GM23338 (cell line): ENCODE measurements around the gene HAPLN3. TPM values are rescaled to one million over a fixed set of nuclear protein-coding genes. Genes with fewer than 3 reads are reported as not detected.
"Not testable (repeated sequence)": the region's sequence is repeated elsewhere in the genome, so short reads cannot be mapped to it uniquely, and the experiment has no call there.

Experiments used
- ATAC-seq: fragments of 200-7000 bp; cut with Tn5 transposase; 3 replicates; pipeline ENCODE4 v1.9.1; 2020
- DNase-seq: peaks from one replicate; pipeline ENCODE4 v3.0.0-alpha.2; 2015; ENCODE audit warnings: low spot score
- H2AFZ ChIP-seq: fragments of 200-600 bp; sonication (generic); 2 replicates; pipeline ENCODE4 v1.8.0; 2016; ENCODE audit warnings: antibody characterized with exemption, mild to moderate bottlenecking, moderate library complexity
- H3F3A ChIP-seq: fragments of 200-600 bp; sonication (generic); replicated peaks from 2 replicates; pipeline ENCODE4 v1.8.0; 2017; ENCODE audit warnings: antibody characterized with exemption, mixed run types, low read depth
- H3K27ac ChIP-seq: fragments of 200-600 bp; sonication (generic); 2 replicates; pipeline ENCODE4 v1.6.1; 2016; ENCODE audit warnings: low read depth
- H3K27me3 ChIP-seq: fragments of 200-600 bp; sonication (generic); 2 replicates; pipeline ENCODE4 v1.8.0; 2016; ENCODE audit warnings: mild to moderate bottlenecking, mixed run types, moderate library complexity; ENCODE audit not compliant: insufficient read depth
- H3K36me3 ChIP-seq: fragments of 200-600 bp; sonication (generic); 2 replicates; pipeline ENCODE4 v1.8.0; 2016; ENCODE audit warnings: mild to moderate bottlenecking; ENCODE audit not compliant: insufficient read depth
- H3K4me1 ChIP-seq: fragments of 200-600 bp; sonication (generic); 2 replicates; pipeline ENCODE4 v1.8.0; 2016; ENCODE audit warnings: mild to moderate bottlenecking, moderate library complexity; ENCODE audit not compliant: insufficient read depth
- H3K4me2 ChIP-seq: fragments of 200-600 bp; sonication (generic); 2 replicates; pipeline ENCODE4 v1.7.1; 2017; ENCODE audit warnings: mixed run types
- H3K4me3 ChIP-seq: fragments of 200-600 bp; sonication (generic); 2 replicates; pipeline ENCODE4 v1.6.1; 2016; ENCODE audit warnings: mixed run types
- H3K79me2 ChIP-seq: fragments of 200-600 bp; sonication (generic); replicated peaks from 2 replicates; pipeline ENCODE4 v1.8.0; 2017; ENCODE audit warnings: mild to moderate bottlenecking; ENCODE audit not compliant: insufficient read depth
- H3K9me2 ChIP-seq: fragments of 200-600 bp; sonication (generic); 2 replicates; pipeline ENCODE4 v1.8.0; 2017; ENCODE audit not compliant: insufficient read depth
- H4K20me1 ChIP-seq: fragments of 200-600 bp; sonication (generic); replicated peaks from 2 replicates; pipeline ENCODE4 v1.8.0; 2017; ENCODE audit warnings: mild to moderate bottlenecking; ENCODE audit not compliant: insufficient read depth
- H3K27ac Mint-ChIP-seq: 2 replicates; pipeline ENCODE4 v1.8.0; 2020; ENCODE audit warnings: inconsistent platforms, mild to moderate bottlenecking, moderate library complexity, mixed read lengths
- H3K27me3 Mint-ChIP-seq: 3 replicates; pipeline ENCODE4 v1.8.0; 2022; ENCODE audit warnings: low read depth, mild to moderate bottlenecking, moderate library complexity, mixed read lengths, inconsistent platforms; ENCODE audit not compliant: insufficient read depth, poor library complexity
- H3K36me3 Mint-ChIP-seq: 3 replicates; pipeline ENCODE4 v1.8.0; 2021; ENCODE audit warnings: low read depth, mild to moderate bottlenecking, inconsistent platforms, moderate library complexity, mixed read lengths
- H3K4me1 Mint-ChIP-seq: 3 replicates; pipeline ENCODE4 v1.8.0; 2020; ENCODE audit warnings: mild to moderate bottlenecking, inconsistent platforms, mixed read lengths
- H3K4me3 Mint-ChIP-seq: 3 replicates; pipeline ENCODE4 v1.8.0; 2021; ENCODE audit warnings: moderate library complexity, mild to moderate bottlenecking, inconsistent platforms, mixed read lengths
- H3K9me3 Mint-ChIP-seq: 3 replicates; pipeline ENCODE4 v1.8.0; 2020; ENCODE audit warnings: moderate library complexity, mild to moderate bottlenecking, inconsistent platforms, mixed read lengths
- CREB1 ChIP-seq: fragments of 250-450 bp; sonication (Bioruptor Pico); IDR thresholded peaks from 2 replicates; pipeline ENCODE4 v1.5.0; 2020; ENCODE audit warnings: low read depth, mild to moderate bottlenecking, moderate library complexity
- CTCF ChIP-seq, 2 experiments: fragments of 200-600 bp in 1 of 2; sonication (generic) in 1 of 2; conservative IDR thresholded peaks; 2 replicates each; pipeline versions ENCODE4 v1.5.1 to v1.6.1; 2016 to 2017; ENCODE audit warnings: antibody characterized with exemption in 2 of 2, low read depth in 2 of 2, mild to moderate bottlenecking in 2 of 2, moderate library complexity in 1 of 2
- ETS1 ChIP-seq: IDR thresholded peaks from 2 replicates; pipeline ENCODE4 v1.6.1; 2016; ENCODE audit warnings: antibody characterized with exemption
- EZH2phosphoT487 ChIP-seq: fragments of 200-600 bp; sonication (generic); IDR thresholded peaks from one replicate; pipeline ENCODE4 v1.8.1; 2018; ENCODE audit warnings: antibody characterized with exemption; ENCODE audit not compliant: unreplicated experiment
- JUNB ChIP-seq: IDR thresholded peaks from one replicate; pipeline ENCODE4 v1.6.1; 2016; ENCODE audit warnings: antibody characterized with exemption; ENCODE audit not compliant: unreplicated experiment
- NANOG ChIP-seq: IDR thresholded peaks from 2 replicates; pipeline ENCODE4 v1.6.1; 2016; ENCODE audit warnings: antibody characterized with exemption, borderline replicate concordance
- STAT1 ChIP-seq: IDR thresholded peaks from one replicate; pipeline ENCODE4 v1.6.1; 2016; ENCODE audit warnings: antibody characterized with exemption; ENCODE audit not compliant: unreplicated experiment
- ZNF331 ChIP-seq: fragments of 250-450 bp; sonication (Bioruptor Pico); IDR thresholded peaks from 2 replicates; pipeline ENCODE4 v1.5.0; 2020; ENCODE audit warnings: low read depth, mild to moderate bottlenecking, moderate library complexity
- polyA plus RNA-seq: library from polyadenylated mRNA; unstranded; fragments of >200 nt; fragmentation: Nextera tagmentation; extraction: Ambion mirVana; gene quantifications from 2 replicates; pipeline ENCODE4 v1.2.1, GENCODE V29; 2016
- total RNA-seq: library from RNA; depleted of rRNA; stranded (reverse); fragments of >200 nt; shearing (Covaris generic); gene quantifications from 2 replicates; pipeline ENCODE4 v1.2.3, GENCODE V29; 2014

Gene HAPLN3
- total and polyA plus RNA-seq, 2 experiments from 2014 or later: 22.7 to 62.6 TPM

GRCh38 chr15:88930579-88930978 lies 35.2 kb upstream of the HAPLN3 start (continued):
- no peak for TF ChIP-seq CTCF (conservative IDR thresholded peaks at IDR 0.05; ENCODE audit: low read depth in 2 of 2)
- TF ChIP-seq STAT1: no peak
- no peak for TF ChIP-seq ETS1
- TF ChIP-seq CREB1 (CRISPR knock-in tag): no peak
- TF ChIP-seq ZNF331 (CRISPR knock-in tag): no peak
- TF ChIP-seq EZH2phosphoT487: no peak
- TF ChIP-seq JUNB: no peak
- no peak for TF ChIP-seq NANOG

- H3K27ac ChIP-seq, H3K27ac Mint-ChIP-seq: not testable (repeated sequence)
Measured at GRCh38 chr15:88929358-88930098, 34.2 kb upstream of the HAPLN3 start.

GRCh38 chr15:88928192-88928591 lies 32.8 kb upstream of the HAPLN3 start:
- DNase-seq, H3F3A ChIP-seq, H3K27me3 ChIP-seq, H3K4me2 ChIP-seq, H3K4me3 Mint-ChIP-seq, H2AFZ ChIP-seq, H3K4me1 Mint-ChIP-seq, H3K27me3 Mint-ChIP-seq, H3K4me3 ChIP-seq, H3K4me1 ChIP-seq, H3K27ac ChIP-seq, H3K79me2 ChIP-seq, H4K20me1 ChIP-seq, H3K27ac Mint-ChIP-seq, ATAC-seq: not testable (repeated sequence)
- H3K36me3 ChIP-seq: peaks cover 14% of the 10 kb centered on the region
- Mint-ChIP-seq H3K9me3 (peaks cover 69% of the 10 kb centered on the region), H3K36me3 (peaks cover 45% of the 10 kb centered on the region)
- H3K9me2 ChIP-seq: peaks cover 10% of the 10 kb centered on the region; the same call in 1 of the 2 replicates

More at GRCh38 chr15:88929358-88930098, 34.2 kb upstream of the HAPLN3 start:
- peaks cover 80% of the 10 kb centered on the region for H3K9me3 Mint-ChIP-seq
- not testable (repeated sequence) for H3K4me2 ChIP-seq, H3F3A ChIP-seq, H3K27me3 Mint-ChIP-seq, DNase-seq, H4K20me1 ChIP-seq, ATAC-seq, H3K4me1 ChIP-seq, H3K4me1 Mint-ChIP-seq, H3K79me2 ChIP-seq, H3K27me3 ChIP-seq, H3K4me3 Mint-ChIP-seq, H2AFZ ChIP-seq, H3K4me3 ChIP-seq
- Histone ChIP-seq H3K36me3 (peaks cover 22% of the 10 kb centered on the region), H3K9me2 (peaks cover 10% of the 10 kb centered on the region; the same call in 1 of the 2 replicates)
- H3K36me3 Mint-ChIP-seq: peaks cover 51% of the 10 kb centered on the region

- not testable (repeated sequence) for H3K4me3 Mint-ChIP-seq, H3K4me1 Mint-ChIP-seq, DNase-seq, H3K27me3 Mint-ChIP-seq, H3K27me3 ChIP-seq, H4K20me1 ChIP-seq, H3K4me3 ChIP-seq, H3K27ac Mint-ChIP-seq, H3K79me2 ChIP-seq, ATAC-seq, H2AFZ ChIP-seq, H3K4me1 ChIP-seq, H3K9me2 ChIP-seq, H3K27ac ChIP-seq, H3F3A ChIP-seq, H3K4me2 ChIP-seq
- peaks cover 28% of the 10 kb centered on the region for H3K36me3 Mint-ChIP-seq
- peaks cover 52% of the 10 kb centered on the region for H3K9me3 Mint-ChIP-seq
- peaks cover 14% of the 10 kb centered on the region for H3K36me3 ChIP-seq
Measured at GRCh38 chr15:88925648-88926047, 30.3 kb upstream of the HAPLN3 start.

- H3K9me3 Mint-ChIP-seq: peaks cover 15% of the 10 kb centered on the region; the same call in 2 of the 3 replicates
- H3K27me3 Mint-ChIP-seq, H3K4me3 ChIP-seq, H3K36me3 ChIP-seq, H3K27ac Mint-ChIP-seq, H4K20me1 ChIP-seq, H3K4me1 ChIP-seq, H3K27ac ChIP-seq, H3K9me2 ChIP-seq, H3K4me2 ChIP-seq, DNase-seq, H3K79me2 ChIP-seq, H3K27me3 ChIP-seq, ATAC-seq, H3K36me3 Mint-ChIP-seq, H3K4me3 Mint-ChIP-seq, H3K4me1 Mint-ChIP-seq, H3F3A ChIP-seq: not testable (repeated sequence)
- H2AFZ ChIP-seq: 0 out of 2 replicates have a peak overlapping the region, but pooled peaks have one; percentile 52
Measured at GRCh38 chr15:88920892-88921435, 25.6 kb upstream of the HAPLN3 start.
